Endothelial cell of umbilical vein (primary cell): Measurements from ENCODE around the gene ELAVL1. TPM values are rescaled to one million over a fixed set of nuclear protein-coding genes. Genes with fewer than 3 reads are reported as not detected.

ENCODE experiments used
- BruUV-seq: library from RNA; stranded (reverse); fragments of 400-500 nt; replicated peaks from 2 replicates; lab custom pipeline; 2021; lab: Mats Ljungman, UMichigan
- CTCF ChIA-PET: fragments of 300-600, 350-600 bp; sonication (Branson Sonifier 250); formaldehyde crosslinking; loops from one replicate; lab custom pipeline; 2021; ENCODE audit warnings: antibody characterized with exemption, inconsistent platforms; lab: Charles Lee
- POLR2A ChIA-PET: fragments of 300-600, 350-600 bp; sonication (Branson Sonifier 250); formaldehyde crosslinking; loops from one replicate; lab custom pipeline; 2021; ENCODE audit warnings: antibody characterized with exemption, inconsistent platforms; lab: Charles Lee
- DNase-seq: peaks from one replicate; pipeline ENCODE4 v3.0.0-alpha.2; 2011; ENCODE audit warnings: low read depth, low spot score
- FAIRE-seq: peaks from 2 replicates; lab custom pipeline; 2011; peaks lifted over from hg19 to GRCh38; lab: Jason Lieb, UNC
- H2AFZ ChIP-seq: 2 replicates; pipeline ENCODE4 v1.6.0; 2012; ENCODE audit warnings: low read depth, low read length, control low read depth, inconsistent platforms
- H3K27ac ChIP-seq: 2 replicates; pipeline ENCODE4 v1.5.1; 2011; ENCODE audit warnings: low read depth, mild to moderate bottlenecking, control low read depth, low read length, moderate library complexity; ENCODE audit not compliant: insufficient read depth
- H3K27me3 ChIP-seq, 2 experiments: 2 replicates each; pipeline versions ENCODE4 v1.6.0 to v1.6.1; 2011; ENCODE audit warnings: low read length in 2 of 2, mixed read lengths in 1 of 2; ENCODE audit not compliant: control insufficient read depth in 2 of 2, insufficient read depth in 2 of 2
- H3K36me3 ChIP-seq, 2 experiments: 2 replicates in 1 of 2; 3 replicates in 1 of 2; pipeline ENCODE4 v1.5.1; 2011; ENCODE audit warnings: low read length in 2 of 2, mild to moderate bottlenecking in 1 of 2, moderate library complexity in 1 of 2; ENCODE audit not compliant: control insufficient read depth in 2 of 2, insufficient read depth in 2 of 2; ENCODE audit errors: extremely low read depth in 1 of 2
- H3K4me1 ChIP-seq: 3 replicates; pipeline ENCODE4 v1.5.1; 2011; ENCODE audit warnings: mild to moderate bottlenecking, low read length; ENCODE audit not compliant: control insufficient read depth, insufficient read depth; ENCODE audit errors: extremely low read depth
- H3K4me2 ChIP-seq: 2 replicates; pipeline ENCODE4 v1.6.1; 2011; ENCODE audit warnings: low read length, control low read depth, mixed read lengths; ENCODE audit not compliant: insufficient read depth
- H3K4me3 ChIP-seq, 3 experiments: fragments of 200-600 bp in 1 of 3; sonication (generic), shearing (Covaris generic) in 1 of 3; replicated peaks in 1 of 3; 2 replicates each; pipeline ENCODE4 v1.5.1; 2011 to 2016; ENCODE audit warnings: control low read depth in 3 of 3, low read length in 3 of 3, mild to moderate bottlenecking in 2 of 3, inconsistent platforms in 1 of 3, low read depth in 1 of 3, moderate library complexity in 1 of 3; ENCODE audit not compliant: insufficient read depth in 1 of 3
- H3K79me2 ChIP-seq: 2 replicates; pipeline ENCODE4 v1.6.0; 2012; ENCODE audit warnings: low read length, inconsistent platforms; ENCODE audit not compliant: control insufficient read depth, insufficient read depth
- H3K9ac ChIP-seq: replicated peaks from 2 replicates; pipeline ENCODE3; 2011; ENCODE audit warnings: low read length, control low read depth; ENCODE audit not compliant: insufficient read depth; ENCODE audit errors: extremely low read depth
- H3K9me1 ChIP-seq: replicated peaks from 3 replicates; pipeline ENCODE4 v1.6.0; 2011; ENCODE audit warnings: mild to moderate bottlenecking, low read length; ENCODE audit not compliant: control insufficient read depth, insufficient read depth; ENCODE audit errors: extremely low read depth
- H3K9me3 ChIP-seq: replicated peaks from 2 replicates; pipeline ENCODE4 v1.5.1; 2012; ENCODE audit warnings: low read length, inconsistent platforms; ENCODE audit not compliant: control insufficient read depth, insufficient read depth
- H4K20me1 ChIP-seq: replicated peaks from 2 replicates; pipeline ENCODE3; 2011; ENCODE audit warnings: mild to moderate bottlenecking, low read length; ENCODE audit not compliant: control insufficient read depth, insufficient read depth; ENCODE audit errors: extremely low read depth
- CTCF ChIP-seq, 2 donors: IDR thresholded peaks; 1 replicate in 1 of 2; 2 replicates in 1 of 2; pipeline ENCODE4 v1.5.1; 2011; ENCODE audit warnings: low read length in 2 of 2, mild to moderate bottlenecking in 2 of 2, moderate library complexity in 2 of 2, control low read depth in 1 of 2, inconsistent platforms in 1 of 2, low read depth in 1 of 2; ENCODE audit not compliant: insufficient read depth in 1 of 2; ENCODE audit errors: extremely low read depth in 1 of 2
- FOS ChIP-seq: IDR thresholded peaks from 2 replicates; pipeline ENCODE4 v1.6.1; 2011; ENCODE audit warnings: mild to moderate bottlenecking, low read length, moderate library complexity, borderline replicate concordance; ENCODE audit not compliant: insufficient read depth
- GATA2 ChIP-seq: IDR thresholded peaks from 2 replicates; pipeline ENCODE4 v1.7.0; 2011; ENCODE audit warnings: low read depth, mild to moderate bottlenecking, moderate library complexity, mixed read lengths, low read length; ENCODE audit not compliant: insufficient read length, insufficient read depth
- JUN ChIP-seq: IDR thresholded peaks from 2 replicates; pipeline ENCODE4 v1.6.1; 2011; ENCODE audit warnings: borderline replicate concordance, low read depth; ENCODE audit not compliant: insufficient read length, insufficient read depth
- MYC ChIP-seq: IDR thresholded peaks from one replicate; pipeline ENCODE4 v1.6.1; 2011; ENCODE audit warnings: mild to moderate bottlenecking, low read depth, low read length
- POLR2A ChIP-seq: IDR thresholded peaks from 2 replicates; pipeline ENCODE4 v1.6.1; 2012; ENCODE audit warnings: low read depth, mild to moderate bottlenecking, control low read depth, low read length
- POLR2AphosphoS5 ChIP-seq: IDR thresholded peaks from 2 replicates; pipeline ENCODE4 v1.6.1; 2012; ENCODE audit warnings: low read depth, mild to moderate bottlenecking, control low read depth, low read length, moderate library complexity; ENCODE audit not compliant: insufficient read depth
- dilution Hi-C: fragments of 300-500 bp; cut with MboI; formaldehyde crosslinking; loops from one replicate; pipeline ENCODE4 v1.15.0; 2019; ENCODE audit warnings: low sequenced_read_pairs; ENCODE audit not compliant: extremely low pct_ligation_motif_present
- intact Hi-C: fragments of 100-400 bp; cut with micrococcal nuclease; formaldehyde crosslinking; loops from one replicate; pipeline ENCODE4 v1.10.0; 2022
- polyA plus RNA-seq, 4 experiments: library from polyadenylated mRNA; depleted of rRNA in 3 of 4; stranded (reverse) in 3 of 4; unstranded in 1 of 4; fragments of >200 nt; gene quantifications; 2 replicates each; pipeline versions ENCODE4 v1.2.1 to v1.2.3, GENCODE V29; 2011 to 2012; ENCODE audit warnings: missing spikeins in 1 of 4
- total RNA-seq: library from RNA; stranded (reverse); gene quantifications from 2 replicates; pipeline ENCODE4 v1.2.3, GENCODE V29; 2021
- TF ChIP-seq, protein P1 (sequence below): IDR thresholded peaks from 2 replicates; pipeline ENCODE4 v1.6.1; 2011; ENCODE audit not compliant: insufficient read depth, insufficient read length

ELAVL1 gene
- total and polyA plus RNA-seq, 2 donors (not counting 3 experiments of a cell fraction or from before 2014, with no cell fraction given) = 46.8 to 134 TPM

- BruUV-seq = no TSS peak
- dilution Hi-C loops (no loop called here), intact Hi-C loops (no loop called here)
- FAIRE-seq (no peak), DNase-seq (no peak)
- no peaks in the 10 kb centered on the region for H3K9me3 ChIP-seq
- ChIA-PET POLR2A (interaction anchor here (1.5 kb wide), 1 partner anchor 9 kb away, joined by 4 read pairs; no protein-coding TSS in a partner anchor), CTCF (interaction anchor here (1.6 to 4.6 kb wide), 2 partner anchors 9 to 48 kb away, joined by 6 to 33 read pairs; partner anchors contain the start of gene TIMM44)
- no peaks in the 10 kb centered on the region for H3K36me3 ChIP-seq
- H3K9me1 ChIP-seq = no peaks in the 10 kb centered on the region
- no peak overlapping the region for H3K4me2 ChIP-seq
- H2AFZ ChIP-seq = no peak overlapping the region
- H3K27me3 ChIP-seq = no peaks in the 10 kb centered on the region
- H3K9ac ChIP-seq = no peak overlapping the region
- no peak overlapping the region for H3K4me3 ChIP-seq
- no peaks in the 10 kb centered on the region for H3K79me2 ChIP-seq
- peaks cover 5% of the 10 kb centered on the region for H3K4me1 ChIP-seq
- no peak for TF ChIP-seq MYC
- TF ChIP-seq CTCF (IDR thresholded peaks at IDR 0.05; ENCODE audit: extremely low read depth in 1 of 2, insufficient read depth in 1 of 2, low read depth in 1 of 2, low read length in 2 of 2) = no peak
- H4K20me1 ChIP-seq = no peaks in the 10 kb centered on the region
- no peak overlapping the region for H3K27ac ChIP-seq
These were observed 51.9 kb downstream of the ELAVL1 start for GRCh38 chr19:7953576-7953975.

DNA sequence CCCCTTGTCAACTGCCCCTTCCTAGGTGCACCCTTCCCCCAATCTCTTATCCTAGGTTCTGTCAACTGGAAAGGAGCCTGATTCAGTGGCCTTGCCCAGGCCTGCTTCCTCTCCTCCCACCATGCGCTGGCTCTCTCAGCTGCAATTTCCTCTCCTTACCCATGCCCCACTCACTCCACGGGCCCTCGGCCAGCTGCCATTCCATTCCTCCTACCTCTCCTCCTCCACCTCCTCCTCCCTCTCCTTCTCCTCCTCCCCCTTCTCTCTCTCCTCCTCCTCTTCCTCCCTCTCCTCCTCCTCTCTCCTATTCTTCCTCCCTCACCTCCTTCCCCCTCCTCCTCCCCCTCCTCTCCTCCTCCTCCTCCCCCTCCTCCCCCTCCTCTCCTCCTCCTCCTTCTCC, 52.4 kb downstream of the ELAVL1 start:
- no peak overlapping the region for H3K4me2 ChIP-seq

More for the DNA sequence above, 52.4 kb downstream of the ELAVL1 start:
- no peaks in the 10 kb centered on the region for H4K20me1 ChIP-seq
- H3K4me1 ChIP-seq = peaks cover 5% of the 10 kb centered on the region
- ChIA-PET CTCF (interaction anchor here (0.6 to 4.6 kb wide), 4 partner anchors 9 to 315 kb away, joined by 3 to 33 read pairs (median 6); partner anchors contain the start of gene TIMM44), POLR2A (interaction anchor here (1.5 kb wide), 1 partner anchor 9 kb away, joined by 4 read pairs; no protein-coding TSS in a partner anchor)
- intact Hi-C loops = no loop called here
- TF ChIP-seq, protein P1, sequence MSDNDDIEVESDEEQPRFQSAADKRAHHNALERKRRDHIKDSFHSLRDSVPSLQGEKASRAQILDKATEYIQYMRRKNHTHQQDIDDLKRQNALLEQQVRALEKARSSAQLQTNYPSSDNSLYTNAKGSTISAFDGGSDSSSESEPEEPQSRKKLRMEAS = no peak
- TF ChIP-seq GATA2 (no peak), JUN (no peak), POLR2A (no peak), POLR2AphosphoS5 (no peak), MYC (no peak), FOS (no peak)
- FAIRE-seq (no peak), DNase-seq (peak; percentile 27)
- H3K27ac ChIP-seq = no peak overlapping the region
- H3K79me2 ChIP-seq = no peaks in the 10 kb centered on the region
- no peaks in the 10 kb centered on the region for H3K27me3 ChIP-seq
- H3K9me3 ChIP-seq = no peaks in the 10 kb centered on the region
- dilution Hi-C loops = no loop called here
- no peaks in the 10 kb centered on the region for H3K36me3 ChIP-seq
- no peak overlapping the region for H3K4me3 ChIP-seq
- no peak overlapping the region for H3K9ac ChIP-seq
- no peak overlapping the region for H2AFZ ChIP-seq
- no TSS peak for BruUV-seq
- H3K9me1 ChIP-seq = no peaks in the 10 kb centered on the region
